ENCODE data around the gene TRIM32. TPM values are rescaled to one million over a fixed set of nuclear protein-coding genes. Genes with fewer than 3 reads are reported as not detected.

TRIM32 gene
- total RNA-seq, 1 experiment from 2014 or later: 23.2 TPM

GRCh38 chr9:116741742-116742141, 54.6 kb downstream of the TRIM32 start:
- no peak overlapping the region for H2AFZ ChIP-seq (ENCODE audit: low read depth, low read length, poor library complexity, severe bottlenecking)
- ATAC-seq (no peak), DNase-seq (ENCODE audit: low read depth, low spot score) (no peak)
- no peak for TF ChIP-seq SRF (IDR thresholded peaks at IDR 0.05; ENCODE audit: low read depth)
- TF ChIP-seq SIN3A (IDR thresholded peaks at IDR 0.05; ENCODE audit: low read depth): no peak
- no peak for TF ChIP-seq SP1 (IDR thresholded peaks at IDR 0.05; ENCODE audit: low read depth)
- TF ChIP-seq CEBPB (IDR thresholded peaks at IDR 0.05; ENCODE audit: low read depth): no peak
- TF ChIP-seq ELF1 (IDR thresholded peaks at IDR 0.05; ENCODE audit: borderline replicate concordance, low read depth): no peak
- no peak for TF ChIP-seq POLR2AphosphoS5 (IDR thresholded peaks at IDR 0.05; ENCODE audit: low read depth, low read length)
- TF ChIP-seq YY1 (IDR thresholded peaks at IDR 0.05; ENCODE audit: extremely low read depth, insufficient replicate concordance, low read depth, low read length): no peak
- H3K9me2 ChIP-seq (ENCODE audit: insufficient read depth): no peaks in the 10 kb centered on the region
- no peaks in the 10 kb centered on the region for H3K79me2 ChIP-seq (ENCODE audit: insufficient read depth, low read length)
- H3K4me3 ChIP-seq (replicated peaks in 1 of 2; ENCODE audit: low read depth in 1 of 2, low read length in 2 of 2): no peak overlapping the region
- ChIA-PET CTCF (no interaction called here), RAD21 (ENCODE audit: low non-redundant PET in 1 of 2, low total read pairs in 2 of 2, uncharacterized antibody in 2 of 2, unreplicated experiment in 2 of 2) (no interaction called here), POLR2A (no interaction called here)
- no peak overlapping the region for H3K4me2 ChIP-seq (ENCODE audit: low read length)
- no peaks in the 10 kb centered on the region for H3K36me3 ChIP-seq (ENCODE audit: control insufficient read depth in 1 of 2, insufficient read depth in 2 of 2, low read length in 2 of 2)
- H3K27ac ChIP-seq (ENCODE audit: low read depth, low read length): no peak overlapping the region
- no peaks in the 10 kb centered on the region for H3K4me1 ChIP-seq (ENCODE audit: control insufficient read depth in 1 of 2, insufficient read depth in 2 of 2, low read length in 2 of 2)
- no peaks in the 10 kb centered on the region for H4K20me1 ChIP-seq (ENCODE audit: insufficient read depth)
- H3K27me3 ChIP-seq (ENCODE audit: insufficient read depth, low read length): peaks cover 12% of the 10 kb centered on the region
- no peak overlapping the region for H3K9ac ChIP-seq (ENCODE audit: low read length)
- H3K9me3 ChIP-seq (ENCODE audit: control insufficient read depth in 1 of 2, insufficient read depth in 1 of 2, low read depth in 1 of 2, low read length in 2 of 2): no peaks in the 10 kb centered on the region
- BruUV-seq (replicated peaks): no TSS peak
- intact Hi-C loops (cut with micrococcal nuclease): no loop called here

- Histone ChIP-seq H3K27me3 (ENCODE audit: insufficient read depth, low read length) (peaks cover 18% of the 10 kb centered on the region), H2AFZ (ENCODE audit: low read depth, low read length, poor library complexity, severe bottlenecking) (no peak overlapping the region), H3K4me2 (ENCODE audit: low read length) (no peak overlapping the region), H4K20me1 (ENCODE audit: insufficient read depth) (no peaks in the 10 kb centered on the region), H3K36me3 (ENCODE audit: control insufficient read depth in 1 of 2, insufficient read depth in 2 of 2, low read length in 2 of 2) (no peaks in the 10 kb centered on the region), H3K9me3 (ENCODE audit: control insufficient read depth in 1 of 2, insufficient read depth in 1 of 2, low read depth in 1 of 2, low read length in 2 of 2) (no peaks in the 10 kb centered on the region), H3K27ac (ENCODE audit: low read depth, low read length) (no peak overlapping the region), H3K4me3 (replicated peaks in 1 of 2; ENCODE audit: low read depth in 1 of 2, low read length in 2 of 2) (no peak overlapping the region), H3K79me2 (ENCODE audit: insufficient read depth, low read length) (no peaks in the 10 kb centered on the region), H3K9ac (ENCODE audit: low read length) (no peak overlapping the region), H3K4me1 (ENCODE audit: control insufficient read depth in 1 of 2, insufficient read depth in 2 of 2, low read length in 2 of 2) (no peaks in the 10 kb centered on the region), H3K9me2 (ENCODE audit: insufficient read depth) (no peaks in the 10 kb centered on the region)
- DNase-seq (ENCODE audit: low read depth, low spot score) (no peak), ATAC-seq (no peak)
- intact Hi-C loops (cut with micrococcal nuclease): no loop called here
- ChIA-PET CTCF (no interaction called here), RAD21 (ENCODE audit: low non-redundant PET in 1 of 2, low total read pairs in 2 of 2, uncharacterized antibody in 2 of 2, unreplicated experiment in 2 of 2) (no interaction called here), POLR2A (no interaction called here)
- no TSS peak for BruUV-seq (replicated peaks)
- TF ChIP-seq CEBPB (IDR thresholded peaks at IDR 0.05; ENCODE audit: low read depth) (no peak), SIN3A (IDR thresholded peaks at IDR 0.05; ENCODE audit: low read depth) (no peak), SP1 (IDR thresholded peaks at IDR 0.05; ENCODE audit: low read depth) (no peak)
Measured at GRCh38 chr9:116749176-116749575, 62.1 kb downstream of the TRIM32 start.
